ENCODE measurements around the gene TGFBRAP1.
"Not testable (repeated sequence)": the region's sequence is repeated elsewhere in the genome, so short reads cannot be mapped to it uniquely, and the experiment has no call there.

TGFBRAP1 gene

GRCh38 chr2:105271393-105272045, 58.0 kb downstream of the TGFBRAP1 start:
- DNase-seq = no peak

- no peak for DNase-seq
Measured at GRCh38 chr2:105269426-105269825, 60.1 kb downstream of the TGFBRAP1 start.

GRCh38 chr2:105262651-105263091, 66.9 kb downstream of the TGFBRAP1 start:
- no peak for DNase-seq

- no peak for DNase-seq
Measured at GRCh38 chr2:105261061-105261460, 68.5 kb downstream of the TGFBRAP1 start.

GRCh38 chr2:105258835-105259350, 70.6 kb downstream of the TGFBRAP1 start:
- DNase-seq = no peak

GRCh38 chr2:105257981-105258380, 71.6 kb downstream of the TGFBRAP1 start:
- DNase-seq = no peak

GRCh38 chr2:105256431-105257047, 73.0 kb downstream of the TGFBRAP1 start:
- no peak for DNase-seq

GRCh38 chr2:105255979-105256378, 73.6 kb downstream of the TGFBRAP1 start:
- DNase-seq = no peak

GRCh38 chr2:105254531-105255210, 74.9 kb downstream of the TGFBRAP1 start:
- no peak for DNase-seq

GRCh38 chr2:105252271-105252670, 77.3 kb downstream of the TGFBRAP1 start:
- no peak for DNase-seq

GRCh38 chr2:105251016-105251648, 78.4 kb downstream of the TGFBRAP1 start:
- not testable (repeated sequence) for DNase-seq

- no peak for DNase-seq
Measured at GRCh38 chr2:105249891-105250290, 79.6 kb downstream of the TGFBRAP1 start.

GRCh38 chr2:105249181-105249580, 80.4 kb downstream of the TGFBRAP1 start:
- no peak for DNase-seq

GRCh38 chr2:105248316-105249070, 81.0 kb downstream of the TGFBRAP1 start:
- no peak for DNase-seq

GRCh38 chr2:105244451-105244850, 85.1 kb downstream of the TGFBRAP1 start:
- DNase-seq = no peak

GRCh38 chr2:105243961-105244360, 85.6 kb downstream of the TGFBRAP1 start:
- DNase-seq = no peak

GRCh38 chr2:105242286-105242993, 87.1 kb downstream of the TGFBRAP1 start:
- DNase-seq = no peak

GRCh38 chr2:105241443-105241842, 88.1 kb downstream of the TGFBRAP1 start, which contains the start of gene GPR45:
Gene GPR45, plus strand, starts transcription at chr2:105241743. Its CDS starts 116 bp downstream, at chr2:105241859.
- DNase-seq = no peak

- DNase-seq = no peak
Measured at GRCh38 chr2:105239924-105240323, 89.6 kb downstream of the TGFBRAP1 start.

- DNase-seq = no peak
Measured at GRCh38 chr2:105238664-105239240, 90.8 kb downstream of the TGFBRAP1 start.

GRCh38 chr2:105237045-105237765, 92.3 kb downstream of the TGFBRAP1 start:
- DNase-seq = no peak
